ENCODE data around the gene MED12L. TPM values are rescaled to one million over a fixed set of nuclear protein-coding genes. Genes with fewer than 3 reads are reported as not detected.

MED12L gene
- total and polyA plus RNA-seq, 9 of the 15 experiments (the other 6 are each of a cell fraction or from before 2014, with no cell fraction given), result not detected

- ChIA-PET POLR2A (no interaction called here), CTCF (ENCODE audit: low intra/inter-chr PET ratio) (no interaction called here)
- intact Hi-C loops (cut with micrococcal nuclease), result no loop called here
- BruUV-seq (replicated peaks), result no TSS peak
- no peak overlapping the region for H3K9ac ChIP-seq (ENCODE audit: insufficient read depth in 1 of 2, low read depth in 2 of 2, low read length in 2 of 2)
- 0% methylated on average over 1 of the region's 1 CpG for WGBS (ENCODE audit: insufficient coverage, low coverage, missing lambda C conversion rate)
- no peaks in the 10 kb centered on the region for H3K9me1 ChIP-seq (ENCODE audit: control insufficient read depth, insufficient read depth, low read length)
- H4K20me1 ChIP-seq (replicated peaks; ENCODE audit: control insufficient read depth, insufficient read depth, low read length), result no peaks in the 10 kb centered on the region
- H3K4me1 ChIP-seq (replicated peaks in 1 of 2; ENCODE audit: control insufficient read depth in 2 of 2, insufficient read depth in 2 of 2, low read length in 2 of 2), result no peaks in the 10 kb centered on the region; a peak in 2 of 5 replicates
- no peaks in the 10 kb centered on the region for H3K36me3 ChIP-seq (ENCODE audit: control insufficient read depth, insufficient read depth, low read length)
- no peak for FAIRE-seq
- no peak overlapping the region for H3K4me3 ChIP-seq
- ATAC-seq, result no peak
- in situ Hi-C loops (cut with MboI), result loop anchor here (10.0 kb wide), 1 partner anchor 121 kb away; no protein-coding TSS in a partner anchor
- no peaks in the 10 kb centered on the region for H3K79me2 ChIP-seq (ENCODE audit: control insufficient read depth, insufficient read depth, low read length)
- H3K9me3 ChIP-seq (replicated peaks; ENCODE audit: control insufficient read depth, insufficient read depth, low read depth, low read length), result no peaks in the 10 kb centered on the region
- H3K4me2 ChIP-seq (ENCODE audit: insufficient read depth, low read length), result no peak overlapping the region
- H3K27ac ChIP-seq (ENCODE audit: extremely low read depth, low read depth, low read length), result no peak overlapping the region
- no peak for DNase-seq (ENCODE audit: extremely low read depth in 1 of 4, low spot score in 3 of 4)
- no peak overlapping the region for H2AFZ ChIP-seq (ENCODE audit: low read depth, low read length)
- TF ChIP-seq ATF3 (IDR thresholded peaks at IDR 0.05) (no peak), ATF3 (CRISPR knock-in tag; conservative IDR thresholded peaks at IDR 0.05) (no peak), ZNF280A (IDR thresholded peaks at IDR 0.05; ENCODE audit: low read depth, partially characterized antibody) (no peak), ZBTB1 (CRISPR knock-in tag; IDR thresholded peaks at IDR 0.05; ENCODE audit: borderline replicate concordance, low read depth) (no peak), PPARD (CRISPR knock-in tag; IDR thresholded peaks at IDR 0.05) (no peak), HMG20B (CRISPR knock-in tag; IDR thresholded peaks at IDR 0.05) (no peak), CBX5 (IDR thresholded peaks at IDR 0.05; ENCODE audit: borderline replicate concordance, low read depth) (no peak), ELK3 (CRISPR knock-in tag; IDR thresholded peaks at IDR 0.05) (no peak), USF1 (CRISPR knock-in tag; IDR thresholded peaks at IDR 0.05) (no peak), SUPT5H (IDR thresholded peaks at IDR 0.05) (no peak), FOXA3 (CRISPR knock-in tag; conservative IDR thresholded peaks at IDR 0.05 in 1 of 2, IDR thresholded peaks at IDR 0.05 in 1 of 2) (no peak), GABPA (tag; conservative IDR thresholded peaks at IDR 0.05; ENCODE audit: low read depth) (no peak), ZNF785 (CRISPR knock-in tag; IDR thresholded peaks at IDR 0.05) (no peak)
- no peaks in the 10 kb centered on the region for H3K27me3 ChIP-seq (ENCODE audit: control insufficient read depth in 2 of 2, insufficient read depth in 2 of 2, low read length in 2 of 2)
These were observed 200.5 kb downstream of the MED12L start for GRCh38 chr3:151285940-151286339.

Data from K562 (cell line).